Neuronal stem cell (in vitro differentiated cells): Measurements from ENCODE around the gene AUTS2.

Experiments
- DNase-seq: peaks from one replicate; pipeline ENCODE4 v3.0.0-alpha.2; 2013; ENCODE audit warnings: low spot score
- H2AFZ ChIP-seq: one replicate; pipeline ENCODE4 v1.6.1; 2013; ENCODE audit warnings: mild to moderate bottlenecking, low read length, inconsistent platforms
- H2AK5ac ChIP-seq: 2 replicates; pipeline ENCODE4 v1.6.1; 2013; ENCODE audit warnings: low read depth, mild to moderate bottlenecking, inconsistent platforms, low read length, moderate library complexity, mixed read lengths
- H2BK120ac ChIP-seq: 2 replicates; pipeline ENCODE4 v1.6.1; 2013; ENCODE audit warnings: low read depth, mild to moderate bottlenecking, inconsistent platforms, low read length, moderate library complexity, mixed read lengths
- H2BK12ac ChIP-seq: one replicate; pipeline ENCODE4 v1.6.1; 2013; ENCODE audit warnings: low read length, inconsistent platforms
- H2BK15ac ChIP-seq: 2 replicates; pipeline ENCODE4 v1.6.1; 2013; ENCODE audit warnings: mild to moderate bottlenecking, low read length, inconsistent platforms, mixed read lengths
- H2BK5ac ChIP-seq: one replicate; pipeline ENCODE4 v1.6.1; 2013; ENCODE audit warnings: inconsistent platforms, mild to moderate bottlenecking, low read length, moderate library complexity
- H3K14ac ChIP-seq: one replicate; pipeline ENCODE4 v1.6.1; 2013; ENCODE audit warnings: low read length, inconsistent platforms
- H3K18ac ChIP-seq: 2 replicates; pipeline ENCODE4 v1.6.1; 2013; ENCODE audit warnings: low read length, inconsistent platforms
- H3K23ac ChIP-seq: 2 replicates; pipeline ENCODE4 v1.6.1; 2013; ENCODE audit warnings: low read depth, mild to moderate bottlenecking, mixed read lengths, low read length, inconsistent platforms; ENCODE audit not compliant: poor library complexity
- H3K27ac ChIP-seq: replicated peaks from 3 replicates; pipeline ENCODE4 v1.5.1; 2013; ENCODE audit warnings: low read length, inconsistent platforms
- H3K27me3 ChIP-seq, 3 experiments: 2 replicates each; pipeline ENCODE4 v1.6.1; 2013; ENCODE audit warnings: low read length in 3 of 3, mild to moderate bottlenecking in 2 of 3, inconsistent platforms in 1 of 3, low read depth in 1 of 3, mixed read lengths in 1 of 3, moderate library complexity in 1 of 3; ENCODE audit not compliant: control insufficient read depth in 3 of 3, insufficient read depth in 3 of 3
- H3K36me3 ChIP-seq, 2 donors: replicated peaks in 1 of 2; 2 replicates each; pipeline ENCODE4 v1.6.1; 2013; ENCODE audit warnings: low read length in 2 of 2; ENCODE audit not compliant: control insufficient read depth in 2 of 2, insufficient read depth in 2 of 2
- H3K4ac ChIP-seq: 2 replicates; pipeline ENCODE4 v1.6.1; 2013; ENCODE audit warnings: inconsistent platforms, mild to moderate bottlenecking, low read length, moderate library complexity
- H3K4me1 ChIP-seq, 2 donors: 1 replicate in 1 of 2; 2 replicates in 1 of 2; pipeline ENCODE4 v1.6.1; 2013; ENCODE audit warnings: low read length in 2 of 2, low read depth in 1 of 2; ENCODE audit not compliant: control insufficient read depth in 2 of 2, insufficient read depth in 1 of 2
- H3K4me2 ChIP-seq: one replicate; pipeline ENCODE4 v1.6.1; 2013; ENCODE audit warnings: mild to moderate bottlenecking, low read length, inconsistent platforms; ENCODE audit not compliant: insufficient read depth, poor library complexity, severe bottlenecking
- H3K4me3 ChIP-seq, 2 donors: 2 replicates each; pipeline ENCODE4 v1.5.1; 2013; ENCODE audit warnings: low read length in 2 of 2, mild to moderate bottlenecking in 2 of 2, inconsistent platforms in 1 of 2, moderate library complexity in 1 of 2
- H3K79me1 ChIP-seq: one replicate; pipeline ENCODE4 v1.6.1; 2013; ENCODE audit warnings: low read depth, mild to moderate bottlenecking, inconsistent platforms, low read length, moderate library complexity
- H3K9ac ChIP-seq: one replicate; pipeline ENCODE4 v1.6.1; 2013; ENCODE audit warnings: mild to moderate bottlenecking, low read depth, low read length, inconsistent platforms; ENCODE audit not compliant: poor library complexity
- H3K9me3 ChIP-seq, 2 donors: replicated peaks in 1 of 2; 2 replicates each; pipeline versions ENCODE3 to v1.6.1; 2013; ENCODE audit warnings: low read length in 2 of 2, mild to moderate bottlenecking in 2 of 2, inconsistent platforms in 1 of 2, low read depth in 1 of 2, mixed read lengths in 1 of 2, moderate library complexity in 1 of 2; ENCODE audit not compliant: control insufficient read depth in 2 of 2, insufficient read depth in 1 of 2
- H4K8ac ChIP-seq: one replicate; pipeline ENCODE4 v1.6.1; 2013; ENCODE audit warnings: low read depth, mild to moderate bottlenecking, inconsistent platforms, low read length, moderate library complexity
- H4K91ac ChIP-seq: one replicate; pipeline ENCODE4 v1.6.1; 2013; ENCODE audit warnings: low read length, low read depth, mild to moderate bottlenecking, inconsistent platforms; ENCODE audit not compliant: poor library complexity
- WGBS, 2 donors: extraction: QIAGEN DNeasy Blood & Tissue Kit; methylation state at CpG; one replicate each; pipeline ENCODE4 v1.1.7; 2013; ENCODE audit warnings: missing lambda C conversion rate in 2 of 2, mixed read lengths in 1 of 2; ENCODE audit not compliant: insufficient read length in 2 of 2, insufficient replicate concordance in 1 of 2; ENCODE audit errors: extremely low coverage in 2 of 2; 5-methylcytosine and 5-hydroxymethylcytosine counted together

AUTS2 gene

GRCh38 chr7:69599286-69599954 is 1.1 kb downstream of the AUTS2 start:
- Histone ChIP-seq H3K9ac (peak overlapping the region; percentile 89), H2BK12ac (peak overlapping the region; percentile 6), H3K27ac (peak overlapping the region; percentile 26), H3K4me2 (peak overlapping the region; percentile 79), H4K8ac (no peak overlapping the region), H3K4ac (no peak overlapping the region), H3K36me3 (no peaks in the 10 kb centered on the region), H2AFZ (peak overlapping the region; percentile 91), H3K79me1 (peaks cover 3% of the 10 kb centered on the region), H2BK15ac (peak overlapping the region; percentile 31), H3K4me1 (peaks cover 4 to 15% of the 10 kb centered on the region in 2 donors), H3K23ac (peak overlapping the region; percentile 82), H3K4me3 (peak overlapping the region; percentile 89 to 95), H2BK5ac (peak overlapping the region; percentile 94), H3K27me3 (peaks cover 2 to 38% (median 3%) of the 10 kb centered on the region in 3 experiments), H2BK120ac (peak overlapping the region; percentile 83), H3K18ac (peak overlapping the region; percentile 93), H3K9me3 (no peaks in the 10 kb centered on the region), H3K14ac (peak overlapping the region; percentile 95), H4K91ac (no peak overlapping the region), H2AK5ac (peak overlapping the region; percentile 51)
- DNase-seq = peak; percentile 48
- WGBS, 2 donors = no CpG with 5 or more reads among the region's 61 CpGs

GRCh38 chr7:69599955-69600709 is 1.9 kb downstream of the AUTS2 start:
- WGBS, 2 donors = no CpG with 5 or more reads among the region's 27 CpGs
- Histone ChIP-seq H3K27me3 (peaks cover 0 to 39% (median 3%) of the 10 kb centered on the region in 3 experiments), H2BK5ac (peak overlapping the region; percentile 94), H3K79me1 (peaks cover 3% of the 10 kb centered on the region), H2AFZ (peak overlapping the region; percentile 91), H3K4me1 (peaks cover 4 to 15% of the 10 kb centered on the region in 2 donors), H2BK15ac (peak overlapping the region; percentile 31), H3K27ac (peak overlapping the region; percentile 24), H3K4me2 (peak overlapping the region; percentile 79), H4K8ac (no peak overlapping the region), H2AK5ac (peak overlapping the region; percentile 51), H4K91ac (no peak overlapping the region), H2BK120ac (peak overlapping the region; percentile 83), H2BK12ac (peak overlapping the region; percentile 16), H3K36me3 (no peaks in the 10 kb centered on the region), H3K23ac (peak overlapping the region; percentile 82), H3K14ac (peak overlapping the region; percentile 95), H3K9me3 (no peaks in the 10 kb centered on the region), H3K18ac (peak overlapping the region; percentile 93), H3K9ac (peak overlapping the region; percentile 89), H3K4ac (no peak overlapping the region), H3K4me3 (peak overlapping the region; percentile 89 to 95)
- peak; percentile 40 for DNase-seq

- no peak for DNase-seq
- no peaks in the 10 kb centered on the region for H3K36me3 ChIP-seq
- no peak overlapping the region for H2BK15ac ChIP-seq
- no peaks in the 10 kb centered on the region for H3K9me3 ChIP-seq
- no peak overlapping the region for H3K9ac ChIP-seq
- no peak overlapping the region for H4K8ac ChIP-seq
- no peak overlapping the region for H3K4ac ChIP-seq
- H3K4me1 ChIP-seq = peaks cover 4 to 15% of the 10 kb centered on the region in 2 donors
- peak overlapping the region in 1 of 2 donors; percentile 95 for H3K4me3 ChIP-seq
- no peak overlapping the region for H2BK12ac ChIP-seq
- peak overlapping the region; percentile 37 for H3K4me2 ChIP-seq
- H3K14ac ChIP-seq = no peak overlapping the region
- H2BK120ac ChIP-seq = no peak overlapping the region
- peaks cover 0 to 44% (median 3%) of the 10 kb centered on the region in 3 experiments for H3K27me3 ChIP-seq
- H3K18ac ChIP-seq = no peak overlapping the region
- no peak overlapping the region for H3K23ac ChIP-seq
- H2AK5ac ChIP-seq = no peak overlapping the region
- WGBS, 2 donors = no CpG with 5 or more reads among the region's 5 CpGs
- no peak overlapping the region for H2BK5ac ChIP-seq
- no peak overlapping the region for H3K27ac ChIP-seq
- peaks cover 3% of the 10 kb centered on the region for H3K79me1 ChIP-seq
- H2AFZ ChIP-seq = no peak overlapping the region
- no peak overlapping the region for H4K91ac ChIP-seq
These were observed 2.6 kb downstream of the AUTS2 start for GRCh38 chr7:69600710-69601519.
